ENCODE data around the gene TMEM88. TPM values are rescaled to one million over a fixed set of nuclear protein-coding genes. Genes with fewer than 3 reads are reported as not detected.

Gene TMEM88
- total RNA-seq, 2 donors from 2014 or later = 6.0 to 16.2 TPM

GRCh38 chr17:7843536-7844291 is 11.2 kb upstream of the TMEM88 start:
- peak overlapping the region; percentile 38 to 88 for H3K4me3 ChIP-seq
- peaks cover 0 to 13% of the 10 kb centered on the region in 2 donors for H3K36me3 ChIP-seq (replicated peaks in 1 of 2; ENCODE audit: insufficient read depth in 1 of 2, low read depth in 2 of 2)
- H3K27ac ChIP-seq = peak overlapping the region; percentile 95 to 100 (median 98)
- peak; percentile 89 to 92 (median 90) for DNase-seq
- WGBS, 2 donors = 0% methylated on average over 36 to 51 of the region's 61 CpGs
- H3K4me1 ChIP-seq = peaks cover 47% of the 10 kb centered on the region
- no peaks in the 10 kb centered on the region for H3K9me3 ChIP-seq
- no peak for TF ChIP-seq CTCF (IDR thresholded peaks at IDR 0.05)
- TF ChIP-seq POLR2A (IDR thresholded peaks at IDR 0.05) = peak; percentile 71 to 92 (median 91)
- intact Hi-C loops (cut with DNase I) = no loop called here
- ATAC-seq = peak; percentile 49
- H3K27me3 ChIP-seq = no peaks in the 10 kb centered on the region

GRCh38 chr17:7844292-7845154 is 10.3 kb upstream of the TMEM88 start:
- peak; percentile 69 for ATAC-seq
- Histone ChIP-seq H3K36me3 (replicated peaks in 1 of 2; ENCODE audit: insufficient read depth in 1 of 2, low read depth in 2 of 2) (peaks cover 0 to 13% of the 10 kb centered on the region in 2 donors), H3K9me3 (no peaks in the 10 kb centered on the region), H3K4me1 (peaks cover 39% of the 10 kb centered on the region), H3K27ac (peak overlapping the region; percentile 95 to 100 (median 98)), H3K4me3 (peak overlapping the region; percentile 38 to 88), H3K27me3 (no peaks in the 10 kb centered on the region)
- TF ChIP-seq POLR2A (IDR thresholded peaks at IDR 0.05) (peak; percentile 63 to 83 (median 78)), CTCF (IDR thresholded peaks at IDR 0.05) (no peak)
- peak; percentile 90 to 95 (median 92) for DNase-seq
- 0 to 1% methylated on average over 17 to 67 of the region's 71 CpGs for WGBS, 2 donors
- intact Hi-C loops (cut with DNase I) = loop anchor here (5.0 kb wide), 1 partner anchor 102 kb away; no protein-coding TSS in a partner anchor

GRCh38 chr17:7845359-7846062 is 9.4 kb upstream of the TMEM88 start:
- Histone ChIP-seq H3K36me3 (replicated peaks in 1 of 2; ENCODE audit: insufficient read depth in 1 of 2, low read depth in 2 of 2) (peaks cover 0 to 16% of the 10 kb centered on the region in 2 donors), H3K9me3 (no peaks in the 10 kb centered on the region), H3K4me3 (no peak overlapping the region), H3K27me3 (no peaks in the 10 kb centered on the region), H3K4me1 (peaks cover 33% of the 10 kb centered on the region), H3K27ac (peak overlapping the region; percentile 95 to 100 (median 98))
- WGBS, 2 donors = 50 to 57% methylated on average over 9 to 15 of the region's 15 CpGs
- no peak for TF ChIP-seq POLR2A (IDR thresholded peaks at IDR 0.05)
- no peak for TF ChIP-seq CTCF (IDR thresholded peaks at IDR 0.05)
- no peak for ATAC-seq
- intact Hi-C loops (cut with DNase I) = loop anchor here (5.0 kb wide), 1 partner anchor 103 kb away; no protein-coding TSS in a partner anchor
- DNase-seq = no peak

- Histone ChIP-seq H3K36me3 (replicated peaks in 1 of 2; ENCODE audit: insufficient read depth in 1 of 2, low read depth in 2 of 2) (peaks cover 0 to 16% of the 10 kb centered on the region in 2 donors), H3K9me3 (no peaks in the 10 kb centered on the region), H3K4me3 (no peak overlapping the region), H3K27me3 (no peaks in the 10 kb centered on the region), H3K27ac (no peak overlapping the region), H3K4me1 (peaks cover 31% of the 10 kb centered on the region)
- intact Hi-C loops (cut with DNase I) = loop anchor here (5.0 kb wide), 1 partner anchor 104 kb away; no protein-coding TSS in a partner anchor
- ATAC-seq = no peak
- 80 to 85% methylated on average over 13 to 22 of the region's 22 CpGs for WGBS, 2 donors
- DNase-seq = peak in 1 of 4 donors; percentile 14
- no peak for TF ChIP-seq CTCF (IDR thresholded peaks at IDR 0.05)
- TF ChIP-seq POLR2A (IDR thresholded peaks at IDR 0.05) = no peak
Observed at GRCh38 chr17:7846063-7846735, 8.7 kb upstream of the TMEM88 start.
